Astrocyte (in vitro differentiated cells and primary cell): ENCODE results near the gene MYOZ1. TPM values are rescaled to one million over a fixed set of nuclear protein-coding genes. Genes with fewer than 3 reads are reported as not detected.
A peak's percentile ranks its signal among the peaks of the same experiment; 100 is the strongest.

Source experiments
- DNase-seq: peaks from one replicate; pipeline ENCODE4 v3.0.0-alpha.2; 2010; ENCODE audit warnings: low read depth
- FAIRE-seq: peaks from 2 replicates; lab custom pipeline; 2011; peaks lifted over from hg19 to GRCh38; lab: Jason Lieb, UNC
- H2AFZ ChIP-seq: 2 replicates; pipeline ENCODE4 v1.6.0; 2012; ENCODE audit warnings: low read depth, low read length, inconsistent platforms
- H3K27ac ChIP-seq: 2 replicates; pipeline ENCODE4 v1.5.1; 2011; ENCODE audit warnings: low read depth, low read length, inconsistent platforms
- H3K27me3 ChIP-seq: 2 replicates; pipeline ENCODE4 v1.6.0; 2011; ENCODE audit warnings: low read length, inconsistent platforms; ENCODE audit not compliant: insufficient read depth
- H3K36me3 ChIP-seq: 2 replicates; pipeline ENCODE4 v1.5.1; 2011; ENCODE audit warnings: low read length, inconsistent platforms; ENCODE audit not compliant: insufficient read depth
- H3K4me1 ChIP-seq: 2 replicates; pipeline ENCODE4 v1.5.1; 2011; ENCODE audit warnings: low read length, inconsistent platforms; ENCODE audit not compliant: insufficient read depth
- H3K4me2 ChIP-seq: 2 replicates; pipeline ENCODE4 v1.6.0; 2012; ENCODE audit warnings: low read length, inconsistent platforms
- H3K4me3 ChIP-seq: 2 replicates; pipeline ENCODE4 v1.5.1; 2011; ENCODE audit warnings: low read depth, mild to moderate bottlenecking, low read length, inconsistent platforms; ENCODE audit not compliant: insufficient read depth
- H3K79me2 ChIP-seq: 2 replicates; pipeline ENCODE4 v1.6.0; 2012; ENCODE audit warnings: mild to moderate bottlenecking, low read length, inconsistent platforms; ENCODE audit not compliant: insufficient read depth
- H3K9ac ChIP-seq: 2 replicates; pipeline ENCODE4 v1.6.0; 2012; ENCODE audit warnings: mild to moderate bottlenecking, low read length, inconsistent platforms
- H3K9me3 ChIP-seq: 2 replicates; pipeline ENCODE4 v1.5.1; 2012; ENCODE audit warnings: low read depth, mild to moderate bottlenecking, low read length, inconsistent platforms; ENCODE audit not compliant: insufficient read depth
- H4K20me1 ChIP-seq: 2 replicates; pipeline ENCODE4 v1.6.0; 2012; ENCODE audit warnings: low read length, inconsistent platforms; ENCODE audit not compliant: insufficient read depth
- H3K27ac Mint-ChIP-seq: one replicate; pipeline ENCODE4 v1.8.0; 2021; ENCODE audit warnings: mild to moderate bottlenecking, mixed read lengths; ENCODE audit not compliant: unreplicated experiment
- H3K27me3 Mint-ChIP-seq: one replicate; pipeline ENCODE4 v1.8.0; 2021; ENCODE audit warnings: low read depth, mixed read lengths; ENCODE audit not compliant: unreplicated experiment
- H3K36me3 Mint-ChIP-seq: one replicate; pipeline ENCODE4 v1.8.0; 2021; ENCODE audit warnings: low read depth, mixed read lengths; ENCODE audit not compliant: unreplicated experiment
- H3K4me1 Mint-ChIP-seq: one replicate; pipeline ENCODE4 v1.8.0; 2021; ENCODE audit warnings: low read depth, mixed read lengths; ENCODE audit not compliant: unreplicated experiment
- H3K4me3 Mint-ChIP-seq: one replicate; pipeline ENCODE4 v1.8.0; 2021; ENCODE audit warnings: mild to moderate bottlenecking, moderate library complexity, mixed read lengths; ENCODE audit not compliant: unreplicated experiment
- H3K9me3 Mint-ChIP-seq: one replicate; pipeline ENCODE4 v1.8.0; 2021; ENCODE audit warnings: mild to moderate bottlenecking, mixed read lengths; ENCODE audit not compliant: unreplicated experiment
- EZH2 ChIP-seq: IDR thresholded peaks from 2 replicates; pipeline ENCODE4 v1.6.1; 2012; ENCODE audit warnings: mild to moderate bottlenecking, low read length, inconsistent platforms; ENCODE audit not compliant: insufficient read depth
- total RNA-seq: library from RNA; stranded (reverse); gene quantifications from 2 replicates; pipeline ENCODE4 v1.2.1, GENCODE V29; 2021
- TF ChIP-seq, protein P1 (sequence below): IDR thresholded peaks from 2 replicates; pipeline ENCODE4 v1.5.1; 2011; ENCODE audit warnings: low read depth, mild to moderate bottlenecking, inconsistent platforms, low read length, moderate library complexity; ENCODE audit not compliant: insufficient read depth

The MYOZ1 gene
- total RNA-seq, 1 donor from 2014 or later: 2.2 TPM

DNA sequence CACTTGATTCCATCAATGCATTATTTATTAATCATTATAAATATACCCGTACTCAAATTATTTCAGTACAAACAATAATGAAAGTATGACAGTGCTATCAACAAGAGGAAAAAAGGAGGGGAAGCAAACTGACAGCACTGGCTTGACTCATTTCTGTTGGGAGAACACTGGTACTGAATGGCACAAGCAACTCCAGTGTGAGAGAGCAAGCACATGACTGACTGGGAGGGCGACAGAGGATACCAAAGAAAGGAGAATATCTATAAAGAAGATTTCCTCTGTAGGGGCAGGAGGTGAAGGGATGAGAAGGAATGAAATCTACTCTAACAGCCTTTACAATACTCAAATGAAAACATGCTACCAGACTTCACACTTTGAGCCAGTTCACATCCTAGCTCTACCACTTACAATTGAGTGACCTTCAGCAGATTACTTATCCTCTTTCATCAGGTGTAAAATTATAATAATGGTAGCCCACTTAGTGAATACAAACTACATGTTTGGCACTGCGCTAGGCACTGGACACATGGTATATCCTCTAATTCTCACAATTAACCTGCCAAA, 51.6 kb downstream of the MYOZ1 start:
- no peak for FAIRE-seq
- Mint-ChIP-seq H3K4me3 (peak overlapping the region; percentile 86), H3K27me3 (no peaks in the 10 kb centered on the region), H3K9me3 (peaks cover 2% of the 10 kb centered on the region), H3K27ac (peak overlapping the region; percentile 89), H3K36me3 (no peaks in the 10 kb centered on the region), H3K4me1 (peaks cover 32% of the 10 kb centered on the region)
- no peaks in the 10 kb centered on the region for H4K20me1 ChIP-seq
- H2AFZ ChIP-seq: no peak overlapping the region
- TF ChIP-seq, protein P1, sequence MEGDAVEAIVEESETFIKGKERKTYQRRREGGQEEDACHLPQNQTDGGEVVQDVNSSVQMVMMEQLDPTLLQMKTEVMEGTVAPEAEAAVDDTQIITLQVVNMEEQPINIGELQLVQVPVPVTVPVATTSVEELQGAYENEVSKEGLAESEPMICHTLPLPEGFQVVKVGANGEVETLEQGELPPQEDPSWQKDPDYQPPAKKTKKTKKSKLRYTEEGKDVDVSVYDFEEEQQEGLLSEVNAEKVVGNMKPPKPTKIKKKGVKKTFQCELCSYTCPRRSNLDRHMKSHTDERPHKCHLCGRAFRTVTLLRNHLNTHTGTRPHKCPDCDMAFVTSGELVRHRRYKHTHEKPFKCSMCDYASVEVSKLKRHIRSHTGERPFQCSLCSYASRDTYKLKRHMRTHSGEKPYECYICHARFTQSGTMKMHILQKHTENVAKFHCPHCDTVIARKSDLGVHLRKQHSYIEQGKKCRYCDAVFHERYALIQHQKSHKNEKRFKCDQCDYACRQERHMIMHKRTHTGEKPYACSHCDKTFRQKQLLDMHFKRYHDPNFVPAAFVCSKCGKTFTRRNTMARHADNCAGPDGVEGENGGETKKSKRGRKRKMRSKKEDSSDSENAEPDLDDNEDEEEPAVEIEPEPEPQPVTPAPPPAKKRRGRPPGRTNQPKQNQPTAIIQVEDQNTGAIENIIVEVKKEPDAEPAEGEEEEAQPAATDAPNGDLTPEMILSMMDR: no peak
- no peak for TF ChIP-seq EZH2
- H3K27ac ChIP-seq: no peak overlapping the region
- H3K4me2 ChIP-seq: no peak overlapping the region
- no peaks in the 10 kb centered on the region for H3K27me3 ChIP-seq
- H3K4me3 ChIP-seq: no peak overlapping the region
- H3K4me1 ChIP-seq: peaks cover 21% of the 10 kb centered on the region
- H3K79me2 ChIP-seq: no peaks in the 10 kb centered on the region
- peak; percentile 12 for DNase-seq
- H3K9me3 ChIP-seq: no peaks in the 10 kb centered on the region
- H3K36me3 ChIP-seq: no peaks in the 10 kb centered on the region
- no peak overlapping the region for H3K9ac ChIP-seq

DNA sequence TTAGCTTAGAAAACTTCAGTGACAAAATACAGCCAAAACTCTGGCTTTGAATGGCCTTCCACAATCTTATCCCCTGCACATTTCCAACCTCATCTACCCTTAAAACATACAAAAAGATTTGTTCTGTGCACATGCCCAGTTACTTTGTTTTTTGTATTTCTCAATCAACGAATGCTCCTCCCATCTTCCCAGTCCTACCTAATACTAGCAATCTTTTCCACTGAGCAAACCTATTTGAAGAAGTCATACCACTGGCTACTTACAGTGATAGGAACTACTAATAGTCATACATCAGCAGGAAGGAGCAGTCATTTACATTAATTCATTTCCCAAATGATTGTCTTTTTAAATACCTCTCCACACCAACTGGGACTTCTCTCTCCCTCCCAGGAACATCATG, 52.6 kb downstream of the MYOZ1 start:
- Histone ChIP-seq H3K4me1 (peaks cover 21% of the 10 kb centered on the region), H3K27ac (no peak overlapping the region), H3K27me3 (no peaks in the 10 kb centered on the region), H3K79me2 (no peaks in the 10 kb centered on the region), H3K36me3 (no peaks in the 10 kb centered on the region), H3K9me3 (no peaks in the 10 kb centered on the region), H3K4me3 (no peak overlapping the region), H4K20me1 (no peaks in the 10 kb centered on the region), H2AFZ (no peak overlapping the region), H3K9ac (no peak overlapping the region), H3K4me2 (no peak overlapping the region)
- no peak for TF ChIP-seq EZH2
- TF ChIP-seq, protein P1: no peak
- H3K4me1 Mint-ChIP-seq: peaks cover 34% of the 10 kb centered on the region
- peak overlapping the region; percentile 89 for H3K27ac Mint-ChIP-seq
- peaks cover 2% of the 10 kb centered on the region for H3K9me3 Mint-ChIP-seq
- peak overlapping the region; percentile 86 for H3K4me3 Mint-ChIP-seq
- FAIRE-seq: peak; percentile 29
- H3K36me3 Mint-ChIP-seq: no peaks in the 10 kb centered on the region
- DNase-seq: peak; percentile 10
- no peaks in the 10 kb centered on the region for H3K27me3 Mint-ChIP-seq

DNA sequence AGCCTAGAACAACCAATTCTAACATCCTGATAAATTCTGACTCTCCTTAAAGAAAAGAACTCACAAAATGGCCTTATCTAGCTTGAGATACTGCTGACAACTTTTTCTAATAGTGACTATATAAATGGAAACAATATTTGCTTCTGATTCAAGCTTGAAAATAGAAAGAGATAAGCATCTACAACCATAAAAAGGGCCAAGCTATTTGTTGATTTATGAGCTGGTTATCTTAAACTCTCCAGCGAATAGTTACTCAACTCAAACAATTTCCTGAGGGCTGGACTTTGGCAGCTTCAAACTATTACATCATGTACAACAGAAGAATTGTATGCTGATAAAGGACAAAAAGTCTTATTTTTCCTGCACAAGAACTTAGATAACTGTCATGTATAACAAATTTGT, 54.7 kb downstream of the MYOZ1 start:
- peaks cover 15% of the 10 kb centered on the region for H3K4me1 ChIP-seq
- no peak for TF ChIP-seq EZH2
- TF ChIP-seq, protein P1: no peak
- H3K27ac ChIP-seq: peak overlapping the region; percentile 38
- H3K4me3 Mint-ChIP-seq: peak overlapping the region; percentile 2
- H3K79me2 ChIP-seq: no peaks in the 10 kb centered on the region
- no peaks in the 10 kb centered on the region for H3K27me3 ChIP-seq
- H3K9me3 Mint-ChIP-seq: peaks cover 2% of the 10 kb centered on the region
- H3K9me3 ChIP-seq: no peaks in the 10 kb centered on the region
- FAIRE-seq (peak; percentile 65), DNase-seq (peak; percentile 89)
- no peaks in the 10 kb centered on the region for H3K36me3 Mint-ChIP-seq
- no peaks in the 10 kb centered on the region for H3K27me3 Mint-ChIP-seq
- H4K20me1 ChIP-seq: no peaks in the 10 kb centered on the region
- peak overlapping the region; percentile 60 for H3K4me2 ChIP-seq
- peak overlapping the region; percentile 82 for H3K27ac Mint-ChIP-seq
- peaks cover 28% of the 10 kb centered on the region for H3K4me1 Mint-ChIP-seq
- H3K4me3 ChIP-seq: no peak overlapping the region
- H3K36me3 ChIP-seq: no peaks in the 10 kb centered on the region
- no peak overlapping the region for H3K9ac ChIP-seq
- H2AFZ ChIP-seq: no peak overlapping the region
